Gastroesophageal sphincter (tissue), 4 donors: ENCODE results near the gene HOXC12. TPM values are rescaled to one million over a fixed set of nuclear protein-coding genes. Genes with fewer than 3 reads are reported as not detected.

Experiments
- ATAC-seq: fragments of 150-250 bp; one replicate; pipeline ENCODE4 v1.9.1; 2016; ENCODE audit warnings: mild to moderate bottlenecking, moderate library complexity
- H3K27ac ChIP-seq, 4 donors: fragments of 200-600 bp; sonication (generic) in 3 of 4; 1 replicate in 3 of 4; 2 replicates in 1 of 4; pipeline ENCODE4 v1.5.1; 2016 to 2019
- H3K27me3 ChIP-seq: fragments of 200-600 bp; sonication (generic); one replicate; pipeline ENCODE4 v1.5.1; 2019
- H3K36me3 ChIP-seq, 2 donors: fragments of 200-600 bp; sonication (generic); one replicate each; pipeline ENCODE4 v1.5.1; 2019; ENCODE audit warnings: control low read depth in 1 of 2
- H3K4me1 ChIP-seq, 3 donors: fragments of 200-600 bp; sonication (generic); 1 replicate in 2 of 3; 2 replicates in 1 of 3; pipeline ENCODE4 v1.5.1; 2016 to 2019; ENCODE audit warnings: control low read depth in 2 of 3
- H3K4me3 ChIP-seq, 2 donors: fragments of 200-600 bp; sonication (generic); one replicate each; pipeline ENCODE4 v1.5.1; 2019; ENCODE audit warnings: mild to moderate bottlenecking in 1 of 2, moderate library complexity in 1 of 2
- H3K9me3 ChIP-seq, 3 donors: fragments of 200-600 bp; sonication (generic); one replicate each; pipeline ENCODE4 v1.5.1; 2017 to 2019; ENCODE audit warnings: control low read depth in 2 of 3
- CTCF ChIP-seq, 4 experiments: fragments of 200-600 bp in 2 of 4; fragments of 450-650 bp in 2 of 4; sonication (generic) in 1 of 4; IDR thresholded peaks; one replicate each; pipeline ENCODE4 v1.5.1; 2017 to 2019; ENCODE audit warnings: antibody characterized with exemption in 4 of 4, mild to moderate bottlenecking in 2 of 4, moderate library complexity in 2 of 4
- EP300 ChIP-seq: sonication (generic); formaldehyde crosslinking; IDR thresholded peaks from one replicate; pipeline ENCODE4 v1.6.1; 2017; ENCODE audit warnings: antibody characterized with exemption, mild to moderate bottlenecking
- POLR2A ChIP-seq, 2 donors: fragments of 450-650 bp; IDR thresholded peaks; one replicate each; pipeline ENCODE4 v1.6.1; 2017; ENCODE audit warnings: antibody characterized with exemption in 2 of 2, mild to moderate bottlenecking in 2 of 2, moderate library complexity in 1 of 2
- POLR2AphosphoS5 ChIP-seq: sonication (generic); formaldehyde crosslinking; IDR thresholded peaks from one replicate; pipeline ENCODE4 v1.6.1; 2017; ENCODE audit warnings: antibody characterized with exemption
- WGBS, 2 donors: methylation state at CpG; one replicate each; pipeline ENCODE4 v1.1.5; 2018; ENCODE audit warnings: low coverage in 1 of 2; 5-methylcytosine and 5-hydroxymethylcytosine counted together
- total RNA-seq, 4 donors: library from RNA; depleted of rRNA; stranded (reverse); fragments of >200 nt; gene quantifications; one replicate each; pipeline ENCODE4 v1.1.0, GENCODE V29; 2016

Gene HOXC12
- total RNA-seq, 4 donors from 2014 or later: not detected

GRCh38 chr12:53944907-53945847 is 9.5 kb upstream of the HOXC12 start:
- Histone ChIP-seq H3K36me3 (no peaks in the 10 kb centered on the region), H3K27ac (no peak overlapping the region), H3K27me3 (peaks cover 100% of the 10 kb centered on the region), H3K4me3 (no peak overlapping the region), H3K4me1 (peaks cover 0 to 4% (median 4%) of the 10 kb centered on the region in 3 donors), H3K9me3 (no peaks in the 10 kb centered on the region)
- 8 to 13% methylated on average over 17 to 29 of the region's 51 CpGs for WGBS, 2 donors
- no peak for ATAC-seq
- TF ChIP-seq POLR2A (IDR thresholded peaks at IDR 0.05) (no peak), POLR2AphosphoS5 (no peak), EP300 (no peak), CTCF (IDR thresholded peaks at IDR 0.05) (no peak)

- no peak overlapping the region for H3K27ac ChIP-seq
- no peak for ATAC-seq
- H3K4me3 ChIP-seq: no peak overlapping the region
- peaks cover 100% of the 10 kb centered on the region for H3K27me3 ChIP-seq
- peaks cover 0 to 20% (median 14%) of the 10 kb centered on the region in 3 donors for H3K4me1 ChIP-seq
- no peaks in the 10 kb centered on the region for H3K36me3 ChIP-seq
- no peak for TF ChIP-seq POLR2AphosphoS5
- no peak for TF ChIP-seq POLR2A (IDR thresholded peaks at IDR 0.05)
- no peak for TF ChIP-seq CTCF (IDR thresholded peaks at IDR 0.05)
- no peak for TF ChIP-seq EP300
- H3K9me3 ChIP-seq: peaks cover 0 to 3% (median 0%) of the 10 kb centered on the region in 3 donors
Observed at GRCh38 chr12:53947743-53948142, 7.0 kb upstream of the HOXC12 start.

DNA sequence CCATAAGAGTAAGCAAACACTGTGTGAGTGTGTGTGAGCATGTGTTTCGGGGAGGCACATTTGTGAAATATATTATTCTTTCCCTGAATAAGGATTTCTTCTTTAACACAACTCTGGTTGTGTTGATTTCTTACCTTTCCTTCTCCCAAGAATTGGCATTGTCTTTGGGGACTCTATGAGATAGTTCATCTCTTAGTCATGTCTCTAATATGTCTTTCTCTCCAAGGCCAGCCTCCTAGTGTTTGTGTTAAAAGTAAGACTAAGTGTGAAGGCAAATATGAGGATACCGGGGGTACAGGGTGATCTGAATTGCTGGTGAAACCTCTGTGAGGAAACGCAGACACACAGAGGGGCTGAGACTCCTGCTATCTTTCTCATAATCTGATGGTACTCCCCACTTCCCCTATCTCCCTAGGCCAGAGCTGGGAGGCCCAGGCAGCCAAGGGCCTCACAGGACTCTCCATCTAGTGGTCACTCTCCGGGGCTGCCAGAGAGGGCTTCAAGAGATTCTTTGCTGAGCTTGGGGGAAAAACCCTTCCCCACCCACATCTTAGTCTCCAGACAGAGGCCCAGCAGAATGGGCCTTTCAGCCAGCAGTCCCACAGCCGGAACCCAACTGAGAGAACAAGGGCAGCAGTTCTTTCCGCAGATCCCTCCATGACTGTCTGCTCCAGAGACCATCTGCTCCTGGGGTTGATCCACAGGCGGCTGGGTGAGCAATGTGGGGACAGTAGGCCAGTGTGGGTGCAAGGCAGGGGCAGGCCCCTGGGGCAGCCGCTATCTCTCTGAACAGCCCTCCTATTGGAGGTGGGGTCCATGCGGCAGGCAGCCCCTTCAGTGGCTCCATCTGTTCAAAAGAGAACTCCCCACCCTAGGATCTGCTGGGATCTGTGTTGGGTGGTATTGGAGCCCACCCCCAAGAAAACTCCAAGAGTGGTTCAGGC is 5.8 kb upstream of the HOXC12 start:
- Histone ChIP-seq H3K4me3 (no peak overlapping the region), H3K36me3 (no peaks in the 10 kb centered on the region), H3K4me1 (peaks cover 0 to 20% (median 14%) of the 10 kb centered on the region in 3 donors), H3K27me3 (peaks cover 100% of the 10 kb centered on the region), H3K9me3 (peaks cover 0 to 6% (median 0%) of the 10 kb centered on the region in 3 donors), H3K27ac (no peak overlapping the region)
- no peak for ATAC-seq
- no peak for TF ChIP-seq EP300
- no peak for TF ChIP-seq POLR2AphosphoS5
- no peak for TF ChIP-seq POLR2A (IDR thresholded peaks at IDR 0.05)
- no peak for TF ChIP-seq CTCF (IDR thresholded peaks at IDR 0.05)
- 50 to 73% methylated on average over 1 to 2 of the region's 9 CpGs for WGBS, 2 donors

GRCh38 chr12:53949631-53950436 is 4.9 kb upstream of the HOXC12 start:
- H3K27me3 ChIP-seq: peaks cover 100% of the 10 kb centered on the region
- ATAC-seq: no peak
- no peaks in the 10 kb centered on the region for H3K36me3 ChIP-seq
- TF ChIP-seq POLR2A (IDR thresholded peaks at IDR 0.05): no peak
- no peak for TF ChIP-seq POLR2AphosphoS5
- no peak for TF ChIP-seq CTCF (IDR thresholded peaks at IDR 0.05)
- TF ChIP-seq EP300: no peak
- peaks cover 0 to 24% (median 13%) of the 10 kb centered on the region in 3 donors for H3K4me1 ChIP-seq
- no peak overlapping the region for H3K27ac ChIP-seq
- H3K9me3 ChIP-seq: peaks cover 0 to 6% (median 0%) of the 10 kb centered on the region in 3 donors
- no peak overlapping the region for H3K4me3 ChIP-seq
- 22% methylated on average over 4 of the region's 34 CpGs; no CpG with 5 or more reads in 1 of the 2 donors for WGBS, 2 donors
